ENCODE measurements around the gene TMEM204. TPM values are rescaled to one million over a fixed set of nuclear protein-coding genes. Genes with fewer than 3 reads are reported as not detected.
"Not testable (repeated sequence)": the region's sequence is repeated elsewhere in the genome, so short reads cannot be mapped to it uniquely, and the experiment has no call there.

The TMEM204 gene
- total RNA-seq, 1 donor from 2014 or later, result 107 TPM

- no peak for DNase-seq
Measured at GRCh38 chr16:1560153-1560552, 26.7 kb downstream of the TMEM204 start.

GRCh38 chr16:1560866-1561265, 27.4 kb downstream of the TMEM204 start:
- DNase-seq, result no peak

GRCh38 chr16:1561266-1561665, 27.8 kb downstream of the TMEM204 start:
- peak; percentile 49 for DNase-seq

- DNase-seq, result no peak
Measured at GRCh38 chr16:1561836-1562235, 28.4 kb downstream of the TMEM204 start.

GRCh38 chr16:1563786-1564185, 30.3 kb downstream of the TMEM204 start:
- DNase-seq, result no peak

GRCh38 chr16:1564325-1564724, 30.9 kb downstream of the TMEM204 start:
- DNase-seq, result peak; percentile 43

GRCh38 chr16:1565083-1565805, 31.8 kb downstream of the TMEM204 start:
- no peak for DNase-seq

GRCh38 chr16:1567988-1568387, 34.5 kb downstream of the TMEM204 start:
- no peak for DNase-seq

- no peak for DNase-seq
Measured at GRCh38 chr16:1571012-1571671, 37.7 kb downstream of the TMEM204 start.

- no peak for DNase-seq
Measured at GRCh38 chr16:1572673-1573072, 39.2 kb downstream of the TMEM204 start.

GRCh38 chr16:1573301-1573700, 39.8 kb downstream of the TMEM204 start:
- DNase-seq, result no peak

GRCh38 chr16:1575578-1575977, 42.1 kb downstream of the TMEM204 start:
- no peak for DNase-seq

GRCh38 chr16:1579214-1579613, 45.7 kb downstream of the TMEM204 start:
- DNase-seq, result no peak

- DNase-seq, result peak; percentile 88
Measured at GRCh38 chr16:1580256-1580655, 46.8 kb downstream of the TMEM204 start.

GRCh38 chr16:1580956-1581355, 47.5 kb downstream of the TMEM204 start:
- no peak for DNase-seq

GRCh38 chr16:1581804-1582203, 48.3 kb downstream of the TMEM204 start:
- DNase-seq, result no peak

GRCh38 chr16:1583180-1583579, 49.7 kb downstream of the TMEM204 start:
- no peak for DNase-seq

GRCh38 chr16:1584926-1585484, 51.5 kb downstream of the TMEM204 start:
- DNase-seq, result no peak

GRCh38 chr16:1590366-1590765, 56.9 kb downstream of the TMEM204 start:
- no peak for DNase-seq

GRCh38 chr16:1590930-1591705, 57.7 kb downstream of the TMEM204 start:
- no peak for DNase-seq

- DNase-seq, result no peak
Measured at GRCh38 chr16:1592446-1592845, 59.0 kb downstream of the TMEM204 start.

- DNase-seq, result not testable (repeated sequence)
Measured at GRCh38 chr16:1595511-1595910, 62.0 kb downstream of the TMEM204 start.

GRCh38 chr16:1596516-1596915, 63.0 kb downstream of the TMEM204 start:
- no peak for DNase-seq

Measured in dermis blood vessel endothelial cell (primary cell).